AG04449 (cell line): ENCODE data around the gene TUBGCP4.

Experiments used
- CTCF ChIA-PET: fragments of 350-600 bp; formaldehyde crosslinking; extraction: SDS; loops from one replicate; lab custom pipeline; 2021; ENCODE audit warnings: antibody characterized with exemption; lab: Yijun Ruan, JAX
- POLR2A ChIA-PET: fragments of 400-600, 350-600 bp; formaldehyde crosslinking; extraction: SDS; loops from one replicate; lab custom pipeline; 2020; ENCODE audit warnings: antibody characterized with exemption, inconsistent platforms; lab: Yijun Ruan, JAX
- DNase-seq: peaks from one replicate; pipeline ENCODE4 v3.0.0-alpha.2; 2010; ENCODE audit warnings: low read depth, low spot score
- H3K4me3 ChIP-seq: 2 replicates; pipeline ENCODE4 v1.5.1; 2011; ENCODE audit warnings: low read depth, mild to moderate bottlenecking, control low read depth, low read length
- TF ChIP-seq, protein P1 (sequence below): IDR thresholded peaks from one replicate; pipeline ENCODE4 v1.5.1; 2011; ENCODE audit warnings: mild to moderate bottlenecking, moderate library complexity, low read length, control low read depth, inconsistent platforms; ENCODE audit not compliant: insufficient read depth; ENCODE audit errors: missing control alignments

TUBGCP4 gene

GRCh38 chr15:43410572-43411214 lies 39.8 kb downstream of the TUBGCP4 start:
- TF ChIP-seq, protein P1, sequence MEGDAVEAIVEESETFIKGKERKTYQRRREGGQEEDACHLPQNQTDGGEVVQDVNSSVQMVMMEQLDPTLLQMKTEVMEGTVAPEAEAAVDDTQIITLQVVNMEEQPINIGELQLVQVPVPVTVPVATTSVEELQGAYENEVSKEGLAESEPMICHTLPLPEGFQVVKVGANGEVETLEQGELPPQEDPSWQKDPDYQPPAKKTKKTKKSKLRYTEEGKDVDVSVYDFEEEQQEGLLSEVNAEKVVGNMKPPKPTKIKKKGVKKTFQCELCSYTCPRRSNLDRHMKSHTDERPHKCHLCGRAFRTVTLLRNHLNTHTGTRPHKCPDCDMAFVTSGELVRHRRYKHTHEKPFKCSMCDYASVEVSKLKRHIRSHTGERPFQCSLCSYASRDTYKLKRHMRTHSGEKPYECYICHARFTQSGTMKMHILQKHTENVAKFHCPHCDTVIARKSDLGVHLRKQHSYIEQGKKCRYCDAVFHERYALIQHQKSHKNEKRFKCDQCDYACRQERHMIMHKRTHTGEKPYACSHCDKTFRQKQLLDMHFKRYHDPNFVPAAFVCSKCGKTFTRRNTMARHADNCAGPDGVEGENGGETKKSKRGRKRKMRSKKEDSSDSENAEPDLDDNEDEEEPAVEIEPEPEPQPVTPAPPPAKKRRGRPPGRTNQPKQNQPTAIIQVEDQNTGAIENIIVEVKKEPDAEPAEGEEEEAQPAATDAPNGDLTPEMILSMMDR, result no peak
- ChIA-PET POLR2A (interaction anchor here (0.6 kb wide), 1 partner anchor 45 kb away, joined by 3 read pairs; no protein-coding TSS in a partner anchor), CTCF (interaction anchor here (1.0 to 1.4 kb wide), 2 partner anchors 11 to 34 kb away, joined by 4 to 5 read pairs; no protein-coding TSS in a partner anchor)
- no peak overlapping the region for H3K4me3 ChIP-seq
- peak; percentile 23 for DNase-seq

GRCh38 chr15:43412096-43412495 lies 41.2 kb downstream of the TUBGCP4 start:
- TF ChIP-seq, protein P1, result no peak
- no peak overlapping the region for H3K4me3 ChIP-seq
- CTCF ChIA-PET, result no interaction called here
- POLR2A ChIA-PET, result no interaction called here
- DNase-seq, result no peak

GRCh38 chr15:43414196-43414595 lies 43.3 kb downstream of the TUBGCP4 start:
- no peak for DNase-seq
- ChIA-PET POLR2A (no interaction called here), CTCF (no interaction called here)
- H3K4me3 ChIP-seq, result no peak overlapping the region
- TF ChIP-seq, protein P1, result no peak

- CTCF ChIA-PET, result interaction anchor here (0.9 to 1.6 kb wide), 2 partner anchors 13 to 15 kb away, joined by 3 to 4 read pairs; no protein-coding TSS in a partner anchor
- TF ChIP-seq, protein P1, result no peak
- no peak for DNase-seq
- no peak overlapping the region for H3K4me3 ChIP-seq
- POLR2A ChIA-PET, result no interaction called here
These were observed 49.5 kb downstream of the TUBGCP4 start for GRCh38 chr15:43420435-43420834.

DNA sequence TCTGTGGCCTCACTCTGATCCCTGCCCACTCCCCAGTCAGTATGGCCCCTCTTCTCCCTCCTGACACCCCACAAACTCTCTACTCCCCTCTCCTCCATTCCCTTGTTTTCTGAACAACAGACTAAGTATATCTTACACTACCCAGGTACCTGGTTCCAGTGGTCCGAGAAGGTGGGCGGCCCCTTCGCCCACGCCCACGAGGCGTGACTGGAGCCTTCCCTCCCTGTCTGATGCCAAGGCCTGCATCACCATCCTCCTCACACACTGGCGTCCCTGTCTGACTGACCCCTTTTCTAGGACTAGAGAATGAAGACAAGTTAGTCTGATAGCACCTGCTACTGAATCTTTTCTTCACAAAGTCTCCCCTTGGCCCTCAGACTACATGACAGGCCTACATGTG lies 50.0 kb downstream of the TUBGCP4 start:
- no peak overlapping the region for H3K4me3 ChIP-seq
- no peak for DNase-seq
- ChIA-PET POLR2A (no interaction called here), CTCF (interaction anchor here (1.6 kb wide), 1 partner anchor 14 kb away, joined by 4 read pairs; no protein-coding TSS in a partner anchor)
- TF ChIP-seq, protein P1, result no peak

DNA sequence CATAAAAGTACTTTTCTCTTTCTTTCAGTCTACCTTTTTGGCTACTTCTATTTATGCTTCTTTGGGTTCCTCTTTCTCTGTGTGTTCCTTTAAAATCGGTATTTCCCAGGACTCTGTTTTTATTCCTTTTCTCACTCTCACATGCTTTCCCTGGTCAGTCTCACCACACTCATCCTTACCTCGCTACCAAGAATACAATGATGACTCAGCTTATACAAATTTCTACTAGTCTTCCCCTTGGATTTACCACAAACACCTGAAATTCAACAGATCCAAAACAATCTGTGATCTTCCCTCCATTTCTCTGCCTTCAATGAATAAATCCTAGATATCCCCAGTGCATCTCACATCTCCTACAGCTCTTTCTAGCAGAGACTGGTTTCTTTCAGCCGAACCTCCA lies 52.9 kb downstream of the TUBGCP4 start:
- TF ChIP-seq, protein P1, result no peak
- ChIA-PET CTCF (interaction anchor here (1.0 kb wide), 1 partner anchor 119 kb away, joined by 3 read pairs; no protein-coding TSS in a partner anchor), POLR2A (no interaction called here)
- DNase-seq, result no peak
- H3K4me3 ChIP-seq, result no peak overlapping the region
